GM21526 (cell line): ENCODE data around the gene KIAA1328.
A peak's percentile ranks its signal among the peaks of the same experiment; 100 is the strongest.
"Not testable (repeated sequence)": the region's sequence is repeated elsewhere in the genome, so short reads cannot be mapped to it uniquely, and the experiment has no call there.

ENCODE experiments used
- ATAC-seq: cut with Tn5 transposase; IDR thresholded peaks from one replicate; pipeline ENCODE4 v1.9.1; 2021; ENCODE audit warnings: moderate library complexity; ENCODE audit not compliant: unreplicated experiment, low FRiP score

Gene KIAA1328

GRCh38 chr18:36828630-36829361 lies at the start of gene KIAA1328, which contains the start of gene TPGS2:
TSS of gene KIAA1328 (plus strand) at chr18:36829127. CDS start at chr18:36829139, 12 bp downstream.
TSS of gene TPGS2 (minus strand) at chr18:36829002. CDS start at chr18:36828767, 235 bp downstream.
- ATAC-seq: peak; percentile 91

GRCh38 chr18:36780748-36781147 lies 48.2 kb upstream of the KIAA1328 start:
- no peak for ATAC-seq

GRCh38 chr18:36782710-36783109 lies 46.2 kb upstream of the KIAA1328 start:
- ATAC-seq: no peak

- ATAC-seq: no peak
Observed at GRCh38 chr18:36783792-36784191, 45.1 kb upstream of the KIAA1328 start.

GRCh38 chr18:36786686-36787085 lies 42.2 kb upstream of the KIAA1328 start:
- no peak for ATAC-seq

GRCh38 chr18:36792634-36793283 lies 36.2 kb upstream of the KIAA1328 start:
- ATAC-seq: no peak

- no peak for ATAC-seq
Observed at GRCh38 chr18:36798738-36799473, 30.0 kb upstream of the KIAA1328 start.

- no peak for ATAC-seq
Observed at GRCh38 chr18:36805105-36805504, 23.8 kb upstream of the KIAA1328 start.

GRCh38 chr18:36808681-36809080 lies 20.2 kb upstream of the KIAA1328 start:
- ATAC-seq: no peak

- ATAC-seq: peak; percentile 95
Observed at GRCh38 chr18:36809590-36810381, 19.1 kb upstream of the KIAA1328 start.

GRCh38 chr18:36811430-36811829 lies 17.5 kb upstream of the KIAA1328 start:
- no peak for ATAC-seq

GRCh38 chr18:36811955-36812354 lies 17.0 kb upstream of the KIAA1328 start:
- no peak for ATAC-seq

- no peak for ATAC-seq
Observed at GRCh38 chr18:36812678-36813077, 16.2 kb upstream of the KIAA1328 start.

- ATAC-seq: no peak
Observed at GRCh38 chr18:36813101-36813775, 15.7 kb upstream of the KIAA1328 start.

- ATAC-seq: no peak
Observed at GRCh38 chr18:36813824-36814223, 15.1 kb upstream of the KIAA1328 start.

GRCh38 chr18:36814994-36815393 lies 13.9 kb upstream of the KIAA1328 start:
- ATAC-seq: no peak

- ATAC-seq: not testable (repeated sequence)
Observed at GRCh38 chr18:36816096-36816495, 12.8 kb upstream of the KIAA1328 start.

GRCh38 chr18:36817039-36817438 lies 11.9 kb upstream of the KIAA1328 start:
- ATAC-seq: no peak

GRCh38 chr18:36818652-36819051 lies 10.3 kb upstream of the KIAA1328 start:
- ATAC-seq: no peak

- ATAC-seq: no peak
Observed at GRCh38 chr18:36819621-36820020, 9.3 kb upstream of the KIAA1328 start.
